SU-DHL-6 (cell line): ENCODE measurements around the gene LRP1B.

ENCODE experiments used
- CTCF ChIP-seq: fragments of 200-600 bp; sonication (generic); IDR thresholded peaks from one replicate; pipeline ENCODE4 v1.5.1; 2017; ENCODE audit warnings: antibody characterized with exemption, mild to moderate bottlenecking, low read length, moderate library complexity; ENCODE audit not compliant: insufficient read depth, poor library complexity, severe bottlenecking
- EZH2phosphoT487 ChIP-seq: fragments of 200-600 bp; sonication (generic), shearing (Covaris generic); conservative IDR thresholded peaks from 2 replicates; pipeline ENCODE4 v1.6.1; 2018; ENCODE audit warnings: mild to moderate bottlenecking, antibody characterized with exemption, low read length, moderate library complexity, mixed read lengths

- TF ChIP-seq CTCF (no peak), EZH2phosphoT487 (no peak)
These were observed 93.8 kb downstream of the LRP1B start for GRCh38 chr2:142037066-142037465.
